Measurements from ENCODE around the gene LLGL1.

- TF ChIP-seq, protein P1, sequence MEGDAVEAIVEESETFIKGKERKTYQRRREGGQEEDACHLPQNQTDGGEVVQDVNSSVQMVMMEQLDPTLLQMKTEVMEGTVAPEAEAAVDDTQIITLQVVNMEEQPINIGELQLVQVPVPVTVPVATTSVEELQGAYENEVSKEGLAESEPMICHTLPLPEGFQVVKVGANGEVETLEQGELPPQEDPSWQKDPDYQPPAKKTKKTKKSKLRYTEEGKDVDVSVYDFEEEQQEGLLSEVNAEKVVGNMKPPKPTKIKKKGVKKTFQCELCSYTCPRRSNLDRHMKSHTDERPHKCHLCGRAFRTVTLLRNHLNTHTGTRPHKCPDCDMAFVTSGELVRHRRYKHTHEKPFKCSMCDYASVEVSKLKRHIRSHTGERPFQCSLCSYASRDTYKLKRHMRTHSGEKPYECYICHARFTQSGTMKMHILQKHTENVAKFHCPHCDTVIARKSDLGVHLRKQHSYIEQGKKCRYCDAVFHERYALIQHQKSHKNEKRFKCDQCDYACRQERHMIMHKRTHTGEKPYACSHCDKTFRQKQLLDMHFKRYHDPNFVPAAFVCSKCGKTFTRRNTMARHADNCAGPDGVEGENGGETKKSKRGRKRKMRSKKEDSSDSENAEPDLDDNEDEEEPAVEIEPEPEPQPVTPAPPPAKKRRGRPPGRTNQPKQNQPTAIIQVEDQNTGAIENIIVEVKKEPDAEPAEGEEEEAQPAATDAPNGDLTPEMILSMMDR (conservative IDR thresholded peaks at IDR 0.05 in 1 of 2, IDR thresholded peaks at IDR 0.05 in 1 of 2; ENCODE audit: extremely low read depth in 1 of 2, insufficient read depth in 1 of 2, low read depth in 1 of 2, low read length in 2 of 2) = no peak
- no peak for TF ChIP-seq EZH2 (IDR thresholded peaks at IDR 0.05; ENCODE audit: borderline replicate concordance, low read length)
Measured at GRCh38 chr17:18256776-18257175, 31.3 kb downstream of the LLGL1 start.

Data from mammary epithelial cell (primary cell).